Heart right ventricle (tissue), 16 donors: ENCODE results near the gene OGFOD3. TPM values are rescaled to one million over a fixed set of nuclear protein-coding genes. Genes with fewer than 3 reads are reported as not detected.
"Not testable (repeated sequence)": the region's sequence is repeated elsewhere in the genome, so short reads cannot be mapped to it uniquely, and the experiment has no call there.

Experiments
- ATAC-seq, 8 donors: fragments of 200-7000 bp; cut with Tn5 transposase; one replicate each; pipeline ENCODE4 v1.9.1; 2020; ENCODE audit warnings: mild to moderate bottlenecking in 8 of 8, moderate library complexity in 8 of 8, moderate number of reproducible peaks in 1 of 8
- DNase-seq, 2 donors: peaks; one replicate each; pipeline ENCODE4 v3.0.0-alpha.2; 2020
- H3K27ac ChIP-seq, 10 donors: fragments of 200-600 bp; sonication (generic) in 2 of 10; one replicate each; pipeline versions ENCODE4 v1.5.0 to v1.8.0; 2020 to 2022; ENCODE audit warnings: mild to moderate bottlenecking in 3 of 10
- H3K27me3 ChIP-seq, 7 donors: fragments of 200-600 bp; one replicate each; pipeline ENCODE4 v1.8.0; 2021 to 2022; ENCODE audit warnings: mild to moderate bottlenecking in 2 of 7
- H3K36me3 ChIP-seq, 9 donors: fragments of 200-600 bp; sonication (generic) in 1 of 9; one replicate each; pipeline versions ENCODE4 v1.5.0 to v1.8.0; 2020 to 2022; ENCODE audit warnings: mild to moderate bottlenecking in 2 of 9
- H3K4me1 ChIP-seq, 9 donors: fragments of 200-600 bp; sonication (generic) in 1 of 9; one replicate each; pipeline versions ENCODE4 v1.5.0 to v1.8.0; 2020 to 2022; ENCODE audit warnings: mild to moderate bottlenecking in 4 of 9
- H3K4me3 ChIP-seq, 10 donors: fragments of 200-600 bp; sonication (generic) in 2 of 10; one replicate each; pipeline versions ENCODE4 v1.5.0 to v1.8.0; 2020 to 2022; ENCODE audit warnings: mild to moderate bottlenecking in 7 of 10, moderate library complexity in 2 of 10
- H3K9me3 ChIP-seq, 11 donors: fragments of 200-600 bp in 10 of 11; sonication (generic) in 2 of 11; one replicate each; pipeline versions ENCODE4 v1.5.0 to v1.8.0; 2013 to 2022; ENCODE audit warnings: mild to moderate bottlenecking in 2 of 11, control low read depth in 1 of 11, moderate library complexity in 1 of 11
- WGBS, 2 donors: extraction: QIAGEN DNeasy Blood & Tissue Kit; methylation state at CpG; one replicate each; pipeline ENCODE4 v1.1.7; 2013; ENCODE audit warnings: inconsistent platforms in 1 of 2; 5-methylcytosine and 5-hydroxymethylcytosine counted together
- intact Hi-C, 10 donors: fragments of 100-400 bp; cut with DNase I; formaldehyde crosslinking; loops; one replicate each; pipeline versions ENCODE4 v1.11.1 to v1.14.2; 2022
- polyA plus RNA-seq, 2 donors: library from polyadenylated mRNA; stranded (reverse); fragments of 200-250 nt; gene quantifications; one replicate each; pipeline ENCODE4 v1.2.3, GENCODE V29; 2013
- total RNA-seq, 10 donors: library from RNA; stranded (reverse); fragmentation: NEBNext Ultra II Directional in 3 of 10; extraction: Animal tissue kit (Norgen Biotek cat#: 25700) in 3 of 10; gene quantifications; one replicate each; pipeline versions ENCODE4 v1.2.1 to v1.2.4, GENCODE V29; 2021 to 2023
- TF ChIP-seq, protein P1 (sequence below), 9 donors: fragments of 200-600 bp; sonication (generic) in 2 of 9; IDR thresholded peaks; one replicate each; pipeline versions ENCODE4 v1.5.0 to v1.8.0; 2021 to 2022; ENCODE audit warnings: antibody characterized with exemption in 9 of 9, mild to moderate bottlenecking in 5 of 9, moderate library complexity in 1 of 9
- donor health status: Arrhythmogenic right ventricular cardiomyopathy.
- donor health status: ischemic (EF 13 %, LVEDD 7.1; RV severe dilation, severe dysfunction).
- donor health status: healthy with polysubstance abuse.
- donor health status: DM: no; HTN: yes; CAD: no.
- donor health status: DM: no; HTN: no; CAD: no.
- donor health status: ischemic (EF 25% LVEDD 6.9; RV normal size, moderate dysfunction).
- donor health status: ischemic (EF 25% LVEDD 5.7; RV mildly dilated, moderate dysfunction).
- donor health status: healthy.
- donor health status: DM: yes; HTN: yes; CAD: no.
- donor health status: Ischemic cardiomyopathy.
- donor health status: ischemic (EF 35%, LVEDD 5.7; RV mildly dilated, moderate dysfunction).
- donor health status: nonischemic (EF 11% LVEDD 7.7; RV severe dilation, severe dysfunction).
- donor health status: DM: yes; HTN: yes; CAD: no.
- donor health status: PGD.
- donor health status: ischemic (EF 29% LVEDD 5.4; RV normal size, mild dysfunction).
- donor health status: nonischemic (EF 23%, LVEDD 6.1; RV moderate dilation, normal function).

OGFOD3 gene
- total and polyA plus RNA-seq, 12 donors = 23.3 to 39.4 (median 30.8) TPM

DNA sequence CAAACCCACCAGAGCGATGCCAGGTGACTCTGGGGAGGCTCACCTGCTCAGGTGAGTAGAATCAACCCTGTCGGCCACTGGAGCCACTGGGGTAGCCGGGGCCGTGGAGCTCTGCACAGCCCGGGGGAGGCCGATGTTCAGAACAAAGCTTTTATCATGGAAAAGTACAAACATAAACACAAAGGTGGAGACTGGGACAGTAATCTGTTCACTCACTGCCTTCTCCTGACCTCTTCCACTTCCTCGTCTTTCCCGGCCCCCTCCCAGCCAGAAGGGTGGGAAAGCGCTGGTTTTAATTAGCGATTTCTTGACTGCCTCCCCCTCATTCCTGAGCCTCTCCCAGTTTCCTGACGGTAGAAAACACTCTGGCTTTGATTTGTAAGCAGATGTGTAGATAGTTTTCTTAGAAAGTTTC is 69.1 kb downstream of the OGFOD3 start:
- no peak overlapping the region for H3K27ac ChIP-seq
- H3K4me3 ChIP-seq = no peak overlapping the region
- no peaks in the 10 kb centered on the region for H3K9me3 ChIP-seq
- no peaks in the 10 kb centered on the region for H3K36me3 ChIP-seq
- peak in 1 of 8 donors; percentile 31 for ATAC-seq
- intact Hi-C loops = no loop called here
- H3K4me1 ChIP-seq = peaks cover 0 to 22% (median 13%) of the 10 kb centered on the region in 9 donors
- TF ChIP-seq, protein P1, sequence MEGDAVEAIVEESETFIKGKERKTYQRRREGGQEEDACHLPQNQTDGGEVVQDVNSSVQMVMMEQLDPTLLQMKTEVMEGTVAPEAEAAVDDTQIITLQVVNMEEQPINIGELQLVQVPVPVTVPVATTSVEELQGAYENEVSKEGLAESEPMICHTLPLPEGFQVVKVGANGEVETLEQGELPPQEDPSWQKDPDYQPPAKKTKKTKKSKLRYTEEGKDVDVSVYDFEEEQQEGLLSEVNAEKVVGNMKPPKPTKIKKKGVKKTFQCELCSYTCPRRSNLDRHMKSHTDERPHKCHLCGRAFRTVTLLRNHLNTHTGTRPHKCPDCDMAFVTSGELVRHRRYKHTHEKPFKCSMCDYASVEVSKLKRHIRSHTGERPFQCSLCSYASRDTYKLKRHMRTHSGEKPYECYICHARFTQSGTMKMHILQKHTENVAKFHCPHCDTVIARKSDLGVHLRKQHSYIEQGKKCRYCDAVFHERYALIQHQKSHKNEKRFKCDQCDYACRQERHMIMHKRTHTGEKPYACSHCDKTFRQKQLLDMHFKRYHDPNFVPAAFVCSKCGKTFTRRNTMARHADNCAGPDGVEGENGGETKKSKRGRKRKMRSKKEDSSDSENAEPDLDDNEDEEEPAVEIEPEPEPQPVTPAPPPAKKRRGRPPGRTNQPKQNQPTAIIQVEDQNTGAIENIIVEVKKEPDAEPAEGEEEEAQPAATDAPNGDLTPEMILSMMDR (IDR thresholded peaks at IDR 0.05) = no peak
- DNase-seq = no peak
- H3K27me3 ChIP-seq = peaks cover 0 to 7% (median 5%) of the 10 kb centered on the region in 7 donors
- WGBS, 2 donors = 40 to 43% methylated on average over 11 of the region's 11 CpGs

DNA sequence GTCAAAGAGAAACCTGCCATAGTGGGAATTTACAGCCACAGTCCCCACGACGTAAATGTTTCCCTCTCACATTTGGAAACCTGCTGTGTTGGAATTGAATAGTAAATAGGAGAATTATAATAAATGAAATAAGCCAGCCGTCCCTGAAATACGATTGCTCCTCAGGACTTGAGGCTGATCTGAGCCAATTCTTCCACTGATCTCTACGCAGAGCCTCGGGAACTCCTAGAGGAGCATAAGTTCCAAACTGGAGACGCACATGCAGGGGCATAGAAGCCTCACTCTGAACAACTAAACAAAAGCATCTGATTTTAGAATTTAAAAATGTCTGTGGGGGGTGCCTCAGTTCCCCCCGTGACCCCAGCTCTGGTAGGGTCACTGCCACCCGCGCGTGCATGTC is 69.5 kb downstream of the OGFOD3 start:
- no peaks in the 10 kb centered on the region for H3K9me3 ChIP-seq
- H3K27ac ChIP-seq = no peak overlapping the region
- H3K4me3 ChIP-seq = no peak overlapping the region
- TF ChIP-seq, protein P1 (IDR thresholded peaks at IDR 0.05) = no peak
- peaks cover 0 to 22% (median 13%) of the 10 kb centered on the region in 9 donors for H3K4me1 ChIP-seq
- intact Hi-C loops = no loop called here
- no peaks in the 10 kb centered on the region for H3K36me3 ChIP-seq
- peaks cover 0 to 5% (median under 1%) of the 10 kb centered on the region in 7 donors for H3K27me3 ChIP-seq
- DNase-seq (no peak), ATAC-seq (no peak)
- WGBS, 2 donors = 57 to 58% methylated on average over 11 of the region's 11 CpGs

DNA sequence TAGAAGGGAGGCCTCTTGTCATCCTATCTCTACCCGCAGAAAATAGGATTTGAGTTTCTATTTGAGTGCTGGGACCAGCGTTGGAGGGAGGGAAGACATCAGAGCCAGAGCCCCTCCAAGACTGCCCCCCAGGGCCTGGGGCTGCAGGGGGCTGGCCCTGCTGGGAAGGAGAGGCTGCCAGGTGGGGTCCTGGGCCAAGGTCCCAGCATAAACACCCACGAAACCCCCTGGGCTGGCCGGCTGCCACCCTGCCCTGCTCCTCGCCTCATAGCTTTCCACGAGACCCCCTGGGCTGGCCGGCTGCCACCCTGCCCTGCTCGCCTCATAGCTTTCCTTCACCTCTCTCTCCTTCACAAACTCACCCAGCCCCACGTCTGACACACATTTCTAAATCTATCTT is 70.0 kb downstream of the OGFOD3 start:
- no peak overlapping the region for H3K27ac ChIP-seq
- WGBS, 2 donors = 76 to 79% methylated on average over 9 of the region's 9 CpGs
- no peak for DNase-seq
- intact Hi-C loops = no loop called here
- peaks cover 0 to 5% (median 0%) of the 10 kb centered on the region in 7 donors for H3K27me3 ChIP-seq
- H3K4me3 ChIP-seq = no peak overlapping the region
- H3K36me3 ChIP-seq = no peaks in the 10 kb centered on the region
- TF ChIP-seq, protein P1 (IDR thresholded peaks at IDR 0.05) = no peak
- H3K9me3 ChIP-seq = no peaks in the 10 kb centered on the region
- H3K4me1 ChIP-seq = peaks cover 0 to 22% (median 13%) of the 10 kb centered on the region in 9 donors
- ATAC-seq = no peak

DNA sequence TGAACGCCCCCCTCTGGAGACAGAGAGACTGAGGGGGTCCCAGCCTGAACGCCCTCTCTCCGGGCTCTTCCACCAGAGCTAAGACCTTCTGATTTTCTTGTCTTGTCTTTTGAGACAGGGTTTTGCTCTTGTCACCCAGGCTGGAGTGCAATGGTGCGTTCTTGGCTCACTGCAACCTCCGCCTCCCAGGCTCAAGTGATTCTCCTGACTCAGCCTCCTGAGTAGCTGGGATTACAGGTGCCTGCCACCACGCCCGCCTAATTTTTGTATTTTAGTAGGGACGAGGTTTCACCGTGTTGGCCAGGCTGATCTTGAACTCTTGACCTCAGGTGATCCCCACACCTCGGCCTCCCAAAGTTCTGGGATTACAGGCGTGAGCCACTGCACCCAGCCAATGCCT is 70.4 kb downstream of the OGFOD3 start:
- intact Hi-C loops, ATAC-seq: not testable (repeated sequence)

More for the DNA sequence above, 70.4 kb downstream of the OGFOD3 start:
- peaks cover 0 to 22% (median 13%) of the 10 kb centered on the region in 9 donors for H3K4me1 ChIP-seq
- not testable (repeated sequence) for DNase-seq, H3K4me3 ChIP-seq, H3K9me3 ChIP-seq, H3K27me3 ChIP-seq, H3K27ac ChIP-seq, H3K36me3 ChIP-seq
- 92 to 93% methylated on average over 11 of the region's 11 CpGs for WGBS, 2 donors
